ENCODE data around the gene LBX1.

LBX1 gene

DNA sequence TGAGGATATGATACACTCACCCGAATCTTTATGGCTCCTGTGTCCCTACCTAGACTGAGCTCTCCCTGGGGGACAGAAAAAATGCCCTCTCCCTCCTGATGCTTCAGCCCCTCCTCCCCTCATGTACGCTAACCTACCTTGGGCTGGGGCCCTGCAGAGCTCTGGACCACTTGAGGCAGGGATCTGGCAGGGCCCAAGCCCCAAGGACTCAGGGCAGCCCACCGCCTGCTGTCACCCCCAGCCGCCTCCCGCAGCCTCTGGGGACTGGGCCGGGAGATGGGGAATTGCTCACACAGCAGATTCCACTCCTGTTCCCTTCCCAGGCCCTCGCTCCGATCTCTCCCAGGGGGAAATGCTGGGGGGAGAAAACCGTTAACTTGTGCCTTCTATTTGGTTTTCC lies 32.9 kb upstream of the LBX1 start:
- H3K4me1 ChIP-seq (ENCODE audit: control insufficient read depth in 1 of 2, insufficient read depth in 2 of 2, low read length in 2 of 2), result no peaks in the 10 kb centered on the region
- H3K4me3 ChIP-seq (ENCODE audit: low read depth in 1 of 2, low read length in 2 of 2), result no peak overlapping the region
- H3K9me3 ChIP-seq (ENCODE audit: control insufficient read depth in 1 of 2, low read length in 2 of 2), result peaks cover 4% of the 10 kb centered on the region in 2 donors
- peaks cover 19 to 24% of the 10 kb centered on the region in 2 donors for H3K27me3 ChIP-seq (ENCODE audit: control insufficient read depth in 1 of 2, insufficient read depth in 2 of 2, low read length in 2 of 2)
- H3K27ac ChIP-seq (ENCODE audit: low read depth, low read length), result no peak overlapping the region
- H3K36me3 ChIP-seq (ENCODE audit: control insufficient read depth in 1 of 2, insufficient read depth in 2 of 2, low read length in 2 of 2), result no peaks in the 10 kb centered on the region
- no peak overlapping the region for H3K9ac ChIP-seq (ENCODE audit: low read depth in 1 of 2, low read length in 2 of 2)

DNA sequence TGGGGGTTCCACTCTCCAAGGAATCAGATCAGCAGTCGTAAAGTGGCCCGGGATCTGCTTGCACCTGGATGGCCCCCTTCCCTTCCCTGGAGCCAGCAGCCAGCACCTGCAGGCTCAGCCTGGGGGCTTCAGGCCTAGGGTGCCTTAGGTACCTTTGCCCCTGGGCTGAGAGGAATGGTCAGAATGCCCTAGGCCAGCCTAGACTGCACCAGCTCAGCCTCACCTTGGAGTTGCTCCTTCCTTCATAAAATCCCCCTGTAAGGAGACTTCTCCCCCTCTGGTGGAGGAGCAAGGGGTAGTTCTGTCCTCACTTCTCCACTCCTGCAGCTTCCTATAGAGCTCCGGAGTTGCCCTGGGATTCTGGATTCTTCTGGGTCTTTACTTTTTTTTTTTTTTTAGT lies 32.4 kb upstream of the LBX1 start:
- peaks cover 19 to 24% of the 10 kb centered on the region in 2 donors for H3K27me3 ChIP-seq (ENCODE audit: control insufficient read depth in 1 of 2, insufficient read depth in 2 of 2, low read length in 2 of 2)
- no peaks in the 10 kb centered on the region for H3K4me1 ChIP-seq (ENCODE audit: control insufficient read depth in 1 of 2, insufficient read depth in 2 of 2, low read length in 2 of 2)
- no peaks in the 10 kb centered on the region for H3K36me3 ChIP-seq (ENCODE audit: control insufficient read depth in 1 of 2, insufficient read depth in 2 of 2, low read length in 2 of 2)
- H3K9me3 ChIP-seq (ENCODE audit: control insufficient read depth in 1 of 2, low read length in 2 of 2), result peaks cover 4% of the 10 kb centered on the region in 2 donors
- H3K4me3 ChIP-seq (ENCODE audit: low read depth in 1 of 2, low read length in 2 of 2), result no peak overlapping the region
- no peak overlapping the region for H3K27ac ChIP-seq (ENCODE audit: low read depth, low read length)
- no peak overlapping the region for H3K9ac ChIP-seq (ENCODE audit: low read depth in 1 of 2, low read length in 2 of 2)

DNA sequence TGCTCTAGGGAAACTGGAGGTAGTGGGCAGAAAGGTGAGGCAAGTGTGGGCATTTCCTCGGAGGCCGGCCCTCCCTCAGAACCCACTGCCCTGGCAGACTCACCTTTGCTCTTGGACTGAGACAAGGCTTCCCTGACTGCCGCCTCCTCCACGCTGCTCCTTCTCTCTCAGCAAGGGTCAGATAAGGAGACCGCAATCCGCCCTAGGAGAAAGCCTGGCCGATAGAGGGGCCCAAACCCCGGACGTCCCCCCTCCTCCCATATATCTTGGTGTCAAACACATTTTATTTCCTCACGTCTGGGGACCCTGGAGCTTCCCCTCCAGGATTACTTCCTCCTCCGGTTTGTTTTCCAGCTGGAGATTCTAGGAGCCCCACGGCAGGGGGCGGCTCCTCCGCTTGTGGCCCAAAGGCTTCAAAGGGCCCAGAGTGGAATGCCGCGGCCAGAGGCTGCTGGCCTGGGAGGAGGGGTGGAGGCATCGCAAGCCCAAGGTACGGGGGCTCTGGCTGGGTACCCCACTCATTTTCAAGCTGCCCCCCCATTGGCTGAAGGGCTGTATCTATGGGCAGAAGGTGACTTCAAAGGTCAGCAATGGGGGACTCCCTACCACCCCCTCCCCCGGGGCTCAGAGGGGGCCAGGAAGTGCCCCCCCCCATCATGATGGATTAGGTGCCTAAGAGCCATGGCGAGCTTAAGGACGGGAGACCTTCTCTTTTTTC lies 31.7 kb upstream of the LBX1 start:
- Histone ChIP-seq H3K9me3 (ENCODE audit: control insufficient read depth in 1 of 2, low read length in 2 of 2) (peaks cover 4% of the 10 kb centered on the region in 2 donors), H3K4me1 (ENCODE audit: control insufficient read depth in 1 of 2, insufficient read depth in 2 of 2, low read length in 2 of 2) (no peaks in the 10 kb centered on the region), H3K4me3 (ENCODE audit: low read depth in 1 of 2, low read length in 2 of 2) (no peak overlapping the region), H3K27ac (ENCODE audit: low read depth, low read length) (no peak overlapping the region), H3K36me3 (ENCODE audit: control insufficient read depth in 1 of 2, insufficient read depth in 2 of 2, low read length in 2 of 2) (no peaks in the 10 kb centered on the region), H3K27me3 (ENCODE audit: control insufficient read depth in 1 of 2, insufficient read depth in 2 of 2, low read length in 2 of 2) (peaks cover 19 to 24% of the 10 kb centered on the region in 2 donors), H3K9ac (ENCODE audit: low read depth in 1 of 2, low read length in 2 of 2) (no peak overlapping the region)

DNA sequence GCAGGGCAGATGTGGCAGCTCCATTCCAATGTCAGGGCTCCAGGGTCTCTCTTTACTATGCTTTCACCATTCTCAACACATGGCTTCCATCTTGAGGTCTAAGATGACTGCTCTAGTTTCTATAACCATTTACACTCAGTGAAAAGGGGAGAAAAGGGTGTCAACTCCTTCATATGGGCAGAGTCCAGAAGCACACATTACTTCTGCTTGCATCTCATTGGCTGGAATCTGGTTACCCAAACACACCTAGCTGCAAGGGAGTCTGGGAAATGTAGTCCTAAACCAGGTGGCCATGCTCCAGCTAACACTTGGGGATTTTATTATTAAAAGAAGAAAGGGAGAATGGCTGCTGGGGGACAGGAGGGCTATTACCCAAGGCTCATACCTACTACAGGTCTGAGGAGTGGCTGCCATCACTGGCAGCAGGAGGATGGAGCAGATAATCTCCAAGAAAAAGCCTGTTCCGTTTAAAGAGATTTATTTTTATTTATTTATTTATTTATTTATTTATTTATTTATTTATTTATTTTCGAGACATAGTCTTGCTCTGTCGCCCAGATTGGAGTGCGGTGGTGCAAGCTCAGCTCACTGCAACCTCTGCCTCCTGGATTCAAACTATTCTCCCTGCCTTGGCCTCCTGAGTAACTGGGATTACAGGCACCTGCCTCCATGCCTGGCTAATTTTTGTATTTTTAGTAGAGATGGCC lies 29.1 kb upstream of the LBX1 start:
- Histone ChIP-seq H3K9ac (ENCODE audit: low read depth in 1 of 2, low read length in 2 of 2) (no peak overlapping the region), H3K4me1 (ENCODE audit: control insufficient read depth in 1 of 2, insufficient read depth in 2 of 2, low read length in 2 of 2) (no peaks in the 10 kb centered on the region), H3K9me3 (ENCODE audit: control insufficient read depth in 1 of 2, low read length in 2 of 2) (peaks cover 4% of the 10 kb centered on the region in 2 donors), H3K27ac (ENCODE audit: low read depth, low read length) (no peak overlapping the region), H3K4me3 (ENCODE audit: low read depth in 1 of 2, low read length in 2 of 2) (no peak overlapping the region), H3K27me3 (ENCODE audit: control insufficient read depth in 1 of 2, insufficient read depth in 2 of 2, low read length in 2 of 2) (peaks cover 14 to 18% of the 10 kb centered on the region in 2 donors), H3K36me3 (ENCODE audit: control insufficient read depth in 1 of 2, insufficient read depth in 2 of 2, low read length in 2 of 2) (no peaks in the 10 kb centered on the region)

DNA sequence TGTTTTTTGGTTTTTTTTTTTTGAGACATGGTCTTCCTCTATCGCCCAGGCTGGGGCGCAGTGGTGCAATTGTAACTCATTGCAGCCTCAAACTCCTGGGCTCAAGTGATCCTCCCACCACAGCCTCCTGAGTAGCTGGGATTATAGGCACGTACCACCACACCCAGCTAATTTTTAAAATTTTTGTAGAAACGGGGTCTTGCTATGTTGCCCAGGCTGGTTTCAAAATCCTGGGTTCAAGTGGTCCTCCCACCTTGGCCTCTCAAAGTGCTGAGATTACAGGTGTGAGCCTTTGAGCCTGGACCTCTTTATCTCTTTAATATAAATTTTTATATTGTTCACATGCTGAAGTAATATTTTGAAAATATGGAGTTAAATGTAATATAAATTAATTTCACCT lies 28.2 kb upstream of the LBX1 start:
- Histone ChIP-seq H3K4me3 (ENCODE audit: low read depth in 1 of 2, low read length in 2 of 2) (no peak overlapping the region), H3K27ac (ENCODE audit: low read depth, low read length) (no peak overlapping the region), H3K9ac (ENCODE audit: low read depth in 1 of 2, low read length in 2 of 2) (no peak overlapping the region), H3K4me1 (ENCODE audit: control insufficient read depth in 1 of 2, insufficient read depth in 2 of 2, low read length in 2 of 2) (no peaks in the 10 kb centered on the region), H3K36me3 (ENCODE audit: control insufficient read depth in 1 of 2, insufficient read depth in 2 of 2, low read length in 2 of 2) (no peaks in the 10 kb centered on the region), H3K9me3 (ENCODE audit: control insufficient read depth in 1 of 2, low read length in 2 of 2) (peaks cover 4% of the 10 kb centered on the region in 2 donors), H3K27me3 (ENCODE audit: control insufficient read depth in 1 of 2, insufficient read depth in 2 of 2, low read length in 2 of 2) (peaks cover 8 to 14% of the 10 kb centered on the region in 2 donors)

DNA sequence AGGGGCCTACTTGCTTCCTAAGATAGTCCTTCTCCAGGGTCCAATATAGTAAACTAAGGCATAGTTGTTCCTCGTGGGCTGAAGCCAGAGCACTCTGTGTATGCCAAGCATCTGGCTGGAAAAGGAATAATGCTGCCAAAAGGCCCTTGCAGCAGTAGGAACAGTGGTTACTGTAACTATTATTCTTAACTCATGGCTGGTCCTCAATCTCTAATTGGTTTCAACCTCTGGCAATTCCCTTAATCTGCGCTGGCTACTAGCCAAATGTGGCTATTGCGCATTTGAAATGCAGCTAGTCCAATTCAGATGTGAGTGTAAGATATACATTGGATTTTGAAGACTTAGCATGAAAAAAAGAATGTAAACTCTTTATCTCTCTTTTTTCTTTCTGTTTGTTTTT lies 27.8 kb upstream of the LBX1 start:
- Histone ChIP-seq H3K4me3 (ENCODE audit: low read depth in 1 of 2, low read length in 2 of 2) (no peak overlapping the region), H3K36me3 (ENCODE audit: control insufficient read depth in 1 of 2, insufficient read depth in 2 of 2, low read length in 2 of 2) (no peaks in the 10 kb centered on the region), H3K4me1 (ENCODE audit: control insufficient read depth in 1 of 2, insufficient read depth in 2 of 2, low read length in 2 of 2) (no peaks in the 10 kb centered on the region), H3K9ac (ENCODE audit: low read depth in 1 of 2, low read length in 2 of 2) (no peak overlapping the region), H3K27me3 (ENCODE audit: control insufficient read depth in 1 of 2, insufficient read depth in 2 of 2, low read length in 2 of 2) (peaks cover 8 to 10% of the 10 kb centered on the region in 2 donors), H3K9me3 (ENCODE audit: control insufficient read depth in 1 of 2, low read length in 2 of 2) (peaks cover 4% of the 10 kb centered on the region in 2 donors), H3K27ac (ENCODE audit: low read depth, low read length) (no peak overlapping the region)

DNA sequence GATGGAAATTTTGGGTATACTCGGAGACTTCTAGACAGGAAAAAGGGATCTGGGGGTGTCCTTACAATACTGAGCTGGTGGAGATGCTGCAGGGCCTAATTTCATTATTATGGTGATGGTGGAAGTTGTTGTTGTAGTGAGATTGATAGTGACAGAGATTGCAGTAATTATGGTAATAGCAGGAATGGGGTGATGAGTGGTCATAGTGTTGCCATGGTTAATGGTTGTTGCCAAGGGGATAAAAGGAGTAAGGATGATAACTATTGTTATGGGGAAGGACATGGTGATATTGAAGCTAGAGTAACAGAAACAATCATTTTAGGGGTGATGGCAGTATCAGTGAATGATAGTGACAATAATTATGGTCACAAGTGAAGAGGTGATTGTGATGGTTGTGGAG lies 27.1 kb upstream of the LBX1 start:
- H3K4me3 ChIP-seq (ENCODE audit: low read depth in 1 of 2, low read length in 2 of 2), result no peak overlapping the region
- peaks cover 8 to 10% of the 10 kb centered on the region in 2 donors for H3K27me3 ChIP-seq (ENCODE audit: control insufficient read depth in 1 of 2, insufficient read depth in 2 of 2, low read length in 2 of 2)
- no peaks in the 10 kb centered on the region for H3K4me1 ChIP-seq (ENCODE audit: control insufficient read depth in 1 of 2, insufficient read depth in 2 of 2, low read length in 2 of 2)
- H3K9me3 ChIP-seq (ENCODE audit: control insufficient read depth in 1 of 2, low read length in 2 of 2), result peaks cover 4% of the 10 kb centered on the region in 2 donors
- H3K9ac ChIP-seq (ENCODE audit: low read depth in 1 of 2, low read length in 2 of 2), result no peak overlapping the region
- no peaks in the 10 kb centered on the region for H3K36me3 ChIP-seq (ENCODE audit: control insufficient read depth in 1 of 2, insufficient read depth in 2 of 2, low read length in 2 of 2)
- no peak overlapping the region for H3K27ac ChIP-seq (ENCODE audit: low read depth, low read length)

DNA sequence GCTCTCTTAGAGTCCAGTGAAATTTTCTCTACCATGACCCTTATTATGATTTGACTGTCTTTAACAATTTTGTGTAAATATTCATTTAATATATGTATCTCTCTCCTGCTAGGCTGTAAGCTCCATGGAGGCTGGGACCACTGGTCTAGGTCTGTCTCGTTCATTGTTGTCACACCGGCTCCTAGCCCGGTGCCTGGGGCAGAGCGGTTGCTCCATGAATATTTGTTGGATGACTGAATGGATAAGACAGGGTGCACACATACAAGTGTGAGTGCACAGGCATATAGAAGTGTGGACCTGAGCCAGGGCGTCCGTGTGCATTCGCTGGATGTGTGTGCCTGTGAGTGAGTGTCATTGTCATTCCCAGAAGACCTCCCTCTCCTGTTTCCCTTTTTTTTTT lies 20.9 kb upstream of the LBX1 start:
- H3K4me1 ChIP-seq (ENCODE audit: control insufficient read depth in 1 of 2, insufficient read depth in 2 of 2, low read length in 2 of 2), result no peaks in the 10 kb centered on the region
- no peak overlapping the region for H3K27ac ChIP-seq (ENCODE audit: low read depth, low read length)
- peaks cover 18 to 21% of the 10 kb centered on the region in 2 donors for H3K27me3 ChIP-seq (ENCODE audit: control insufficient read depth in 1 of 2, insufficient read depth in 2 of 2, low read length in 2 of 2)
- H3K9ac ChIP-seq (ENCODE audit: low read depth in 1 of 2, low read length in 2 of 2), result no peak overlapping the region
- H3K4me3 ChIP-seq (ENCODE audit: low read depth in 1 of 2, low read length in 2 of 2), result no peak overlapping the region
- no peaks in the 10 kb centered on the region for H3K9me3 ChIP-seq (ENCODE audit: control insufficient read depth in 1 of 2, low read length in 2 of 2)
- no peaks in the 10 kb centered on the region for H3K36me3 ChIP-seq (ENCODE audit: control insufficient read depth in 1 of 2, insufficient read depth in 2 of 2, low read length in 2 of 2)

DNA sequence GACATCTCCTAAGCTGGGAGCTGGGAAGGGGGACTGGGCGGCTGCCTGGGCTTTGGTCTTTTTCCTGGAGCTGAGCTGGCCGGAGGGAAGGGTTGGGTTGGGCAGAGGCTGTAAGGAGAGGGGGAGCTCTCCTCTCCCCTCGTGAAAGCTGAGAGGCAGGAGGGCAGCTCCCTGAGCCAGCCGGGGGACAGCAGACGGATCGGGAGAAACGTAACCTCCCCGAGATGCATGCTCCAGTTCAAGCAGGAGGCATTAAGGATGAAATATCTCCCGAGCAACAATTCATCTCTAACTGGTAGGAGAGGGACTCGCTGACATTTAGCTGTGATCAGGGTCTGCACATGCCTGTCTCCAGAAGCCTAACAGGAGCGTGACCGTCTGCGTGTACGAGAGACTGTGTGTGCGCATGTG lies 19.9 kb upstream of the LBX1 start:
- H3K36me3 ChIP-seq (ENCODE audit: control insufficient read depth in 1 of 2, insufficient read depth in 2 of 2, low read length in 2 of 2), result no peaks in the 10 kb centered on the region
- no peaks in the 10 kb centered on the region for H3K4me1 ChIP-seq (ENCODE audit: control insufficient read depth in 1 of 2, insufficient read depth in 2 of 2, low read length in 2 of 2)
- H3K9me3 ChIP-seq (ENCODE audit: control insufficient read depth in 1 of 2, low read length in 2 of 2), result no peaks in the 10 kb centered on the region
- no peak overlapping the region for H3K27ac ChIP-seq (ENCODE audit: low read depth, low read length)
- peaks cover 23% of the 10 kb centered on the region in 2 donors for H3K27me3 ChIP-seq (ENCODE audit: control insufficient read depth in 1 of 2, insufficient read depth in 2 of 2, low read length in 2 of 2)
- no peak overlapping the region for H3K9ac ChIP-seq (ENCODE audit: low read depth in 1 of 2, low read length in 2 of 2)
- H3K4me3 ChIP-seq (ENCODE audit: low read depth in 1 of 2, low read length in 2 of 2), result no peak overlapping the region

DNA sequence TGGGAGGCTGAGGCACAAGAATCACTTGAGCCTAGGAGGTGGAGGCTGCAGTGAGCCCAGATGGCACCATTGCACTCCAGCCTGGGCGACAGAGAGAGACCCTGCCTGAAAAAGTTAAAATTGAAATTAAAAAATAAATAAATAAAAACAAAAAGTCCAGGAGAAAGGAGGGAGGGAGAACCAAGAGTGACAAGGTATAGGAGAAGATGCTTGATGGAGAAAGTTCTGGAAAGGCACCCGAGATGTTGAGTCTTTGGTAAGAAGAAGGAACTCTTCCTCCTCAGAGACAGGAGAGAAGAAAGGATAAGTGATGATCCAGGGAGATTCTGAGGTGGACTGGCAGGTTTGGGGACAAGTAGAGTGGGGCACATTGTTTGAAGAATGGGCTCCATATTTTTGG lies 17.4 kb upstream of the LBX1 start:
- Histone ChIP-seq H3K4me3 (ENCODE audit: low read depth in 1 of 2, low read length in 2 of 2) (no peak overlapping the region), H3K36me3 (ENCODE audit: control insufficient read depth in 1 of 2, insufficient read depth in 2 of 2, low read length in 2 of 2) (no peaks in the 10 kb centered on the region), H3K9ac (ENCODE audit: low read depth in 1 of 2, low read length in 2 of 2) (no peak overlapping the region), H3K27ac (ENCODE audit: low read depth, low read length) (no peak overlapping the region), H3K27me3 (ENCODE audit: control insufficient read depth in 1 of 2, insufficient read depth in 2 of 2, low read length in 2 of 2) (peaks cover 33 to 35% of the 10 kb centered on the region in 2 donors), H3K9me3 (ENCODE audit: control insufficient read depth in 1 of 2, low read length in 2 of 2) (no peaks in the 10 kb centered on the region), H3K4me1 (ENCODE audit: control insufficient read depth in 1 of 2, insufficient read depth in 2 of 2, low read length in 2 of 2) (no peaks in the 10 kb centered on the region)

Measured in duodenal mucosa (tissue), 2 donors.